Measurements from ENCODE around the gene ZNF550.

- TF ChIP-seq CTCF (IDR thresholded peaks at IDR 0.05) = no peak
- no peak for TF ChIP-seq EP300 (IDR thresholded peaks at IDR 0.05)
- TF ChIP-seq POLR2AphosphoS5 (IDR thresholded peaks at IDR 0.05) = no peak
Observed at GRCh38 chr19:57552432-57552831, 7.2 kb downstream of the ZNF550 start.

Measured in upper lobe of left lung (tissue), 4 donors.